Skeletal muscle tissue (tissue), 4 donors: Measurements from ENCODE around the gene ACO1. TPM values are rescaled to one million over a fixed set of nuclear protein-coding genes. Genes with fewer than 3 reads are reported as not detected.
"Not testable (repeated sequence)": the region's sequence is repeated elsewhere in the genome, so short reads cannot be mapped to it uniquely, and the experiment has no call there.

Experiments used
- H3K27ac ChIP-seq: one replicate; pipeline ENCODE4 v1.7.0; 2013; ENCODE audit warnings: mild to moderate bottlenecking, low read depth, low read length, inconsistent platforms
- H3K27me3 ChIP-seq, 3 donors: one replicate each; pipeline ENCODE4 v1.7.0; 2013; ENCODE audit warnings: low read length in 3 of 3; ENCODE audit not compliant: control insufficient read depth in 3 of 3, insufficient read depth in 3 of 3
- H3K36me3 ChIP-seq, 3 donors: one replicate each; pipeline ENCODE4 v1.7.0; 2013; ENCODE audit warnings: low read length in 3 of 3; ENCODE audit not compliant: control insufficient read depth in 3 of 3, insufficient read depth in 3 of 3
- H3K4me1 ChIP-seq, 3 donors: one replicate each; pipeline ENCODE4 v1.7.0; 2013; ENCODE audit warnings: low read length in 3 of 3, mild to moderate bottlenecking in 3 of 3; ENCODE audit not compliant: control insufficient read depth in 3 of 3, insufficient read depth in 3 of 3
- H3K4me3 ChIP-seq, 3 donors: one replicate each; pipeline ENCODE4 v1.7.0; 2013; ENCODE audit warnings: low read length in 3 of 3
- H3K9ac ChIP-seq, 3 donors: one replicate each; pipeline ENCODE4 v1.7.0; 2013; ENCODE audit warnings: low read length in 3 of 3, mild to moderate bottlenecking in 3 of 3, moderate library complexity in 2 of 3, low read depth in 1 of 3
- H3K9me3 ChIP-seq, 3 donors: one replicate each; pipeline ENCODE4 v1.7.0; 2013; ENCODE audit warnings: low read length in 3 of 3; ENCODE audit not compliant: control insufficient read depth in 3 of 3
- total RNA-seq: library from RNA; depleted of rRNA; stranded (reverse); fragments of >200 nt; gene quantifications from one replicate; pipeline ENCODE4 v1.2.3, GENCODE V29; 2014
- donor health status: Osteomylitis.

The ACO1 gene
- total RNA-seq, 1 donor from 2014 or later, result 24.5 TPM

- Histone ChIP-seq H3K9me3 (no peaks in the 10 kb centered on the region), H3K4me1 (no peaks in the 10 kb centered on the region), H3K27me3 (no peaks in the 10 kb centered on the region), H3K27ac (no peak overlapping the region), H3K9ac (no peak overlapping the region), H3K4me3 (no peak overlapping the region), H3K36me3 (no peaks in the 10 kb centered on the region)
Observed at GRCh38 chr9:32350682-32351081, 33.8 kb upstream of the ACO1 start.

GRCh38 chr9:32351845-32352244, 32.6 kb upstream of the ACO1 start:
- H3K27me3 ChIP-seq, result no peaks in the 10 kb centered on the region
- no peak overlapping the region for H3K9ac ChIP-seq
- no peak overlapping the region for H3K27ac ChIP-seq
- H3K4me1 ChIP-seq, result no peaks in the 10 kb centered on the region
- H3K4me3 ChIP-seq, result no peak overlapping the region
- no peaks in the 10 kb centered on the region for H3K9me3 ChIP-seq
- no peaks in the 10 kb centered on the region for H3K36me3 ChIP-seq

- not testable (repeated sequence) for H3K36me3 ChIP-seq, H3K4me3 ChIP-seq, H3K27ac ChIP-seq, H3K9ac ChIP-seq, H3K27me3 ChIP-seq, H3K9me3 ChIP-seq, H3K4me1 ChIP-seq
Observed at GRCh38 chr9:32353476-32353875, 31.0 kb upstream of the ACO1 start.

GRCh38 chr9:32359452-32359851, 25.0 kb upstream of the ACO1 start:
- H3K27me3 ChIP-seq, result no peaks in the 10 kb centered on the region
- H3K4me1 ChIP-seq, result no peaks in the 10 kb centered on the region
- no peak overlapping the region for H3K9ac ChIP-seq
- no peak overlapping the region for H3K4me3 ChIP-seq
- no peaks in the 10 kb centered on the region for H3K36me3 ChIP-seq
- no peak overlapping the region for H3K27ac ChIP-seq
- H3K9me3 ChIP-seq, result no peaks in the 10 kb centered on the region

GRCh38 chr9:32360983-32361673, 23.3 kb upstream of the ACO1 start:
- no peaks in the 10 kb centered on the region for H3K27me3 ChIP-seq
- H3K36me3 ChIP-seq, result no peaks in the 10 kb centered on the region
- no peaks in the 10 kb centered on the region for H3K9me3 ChIP-seq
- H3K27ac ChIP-seq, result no peak overlapping the region
- H3K9ac ChIP-seq, result no peak overlapping the region
- no peak overlapping the region for H3K4me3 ChIP-seq
- H3K4me1 ChIP-seq, result no peaks in the 10 kb centered on the region

- Histone ChIP-seq H3K4me1 (no peaks in the 10 kb centered on the region), H3K36me3 (no peaks in the 10 kb centered on the region), H3K4me3 (no peak overlapping the region), H3K27ac (no peak overlapping the region), H3K9ac (no peak overlapping the region), H3K27me3 (no peaks in the 10 kb centered on the region), H3K9me3 (peaks cover 0 to 3% (median 0%) of the 10 kb centered on the region in 3 donors)
Observed at GRCh38 chr9:32371279-32371678, 13.2 kb upstream of the ACO1 start.

- H3K27me3 ChIP-seq, result no peaks in the 10 kb centered on the region
- H3K9me3 ChIP-seq, result peaks cover 0 to 3% (median 0%) of the 10 kb centered on the region in 3 donors
- no peaks in the 10 kb centered on the region for H3K4me1 ChIP-seq
- no peak overlapping the region for H3K9ac ChIP-seq
- no peak overlapping the region for H3K4me3 ChIP-seq
- no peak overlapping the region for H3K27ac ChIP-seq
- no peaks in the 10 kb centered on the region for H3K36me3 ChIP-seq
Observed at GRCh38 chr9:32371679-32372078, 12.8 kb upstream of the ACO1 start.

GRCh38 chr9:32376285-32376684, 8.2 kb upstream of the ACO1 start:
- no peaks in the 10 kb centered on the region for H3K4me1 ChIP-seq

GRCh38 chr9:32378496-32378895, 5.9 kb upstream of the ACO1 start:
- H3K4me1 ChIP-seq, result peaks cover 0 to under 1% (median 0%) of the 10 kb centered on the region in 3 donors
- no peak overlapping the region for H3K4me3 ChIP-seq
- no peaks in the 10 kb centered on the region for H3K27me3 ChIP-seq
- H3K9me3 ChIP-seq, result no peaks in the 10 kb centered on the region
- H3K27ac ChIP-seq, result no peak overlapping the region
- no peaks in the 10 kb centered on the region for H3K36me3 ChIP-seq
- no peak overlapping the region for H3K9ac ChIP-seq

More at GRCh38 chr9:32376285-32376684, 8.2 kb upstream of the ACO1 start:
- Histone ChIP-seq H3K27me3 (no peaks in the 10 kb centered on the region), H3K9me3 (no peaks in the 10 kb centered on the region), H3K9ac (no peak overlapping the region), H3K27ac (no peak overlapping the region), H3K36me3 (no peaks in the 10 kb centered on the region), H3K4me3 (no peak overlapping the region)

GRCh38 chr9:32378993-32379729, 5.3 kb upstream of the ACO1 start:
- Histone ChIP-seq H3K4me3 (no peak overlapping the region), H3K36me3 (no peaks in the 10 kb centered on the region), H3K4me1 (peaks cover 3 to 5% (median 4%) of the 10 kb centered on the region in 3 donors), H3K9ac (no peak overlapping the region), H3K9me3 (no peaks in the 10 kb centered on the region), H3K27me3 (no peaks in the 10 kb centered on the region), H3K27ac (no peak overlapping the region)
